GM21381 (cell line): Measurements from ENCODE around the gene TNFSF4.
A peak's percentile ranks its signal among the peaks of the same experiment; 100 is the strongest.
"Not testable (repeated sequence)": the region's sequence is repeated elsewhere in the genome, so short reads cannot be mapped to it uniquely, and the experiment has no call there.

Experiments used
- ATAC-seq: cut with Tn5 transposase; IDR thresholded peaks from one replicate; pipeline ENCODE4 v1.9.1; 2021; ENCODE audit warnings: mild to moderate bottlenecking, moderate library complexity; ENCODE audit not compliant: unreplicated experiment

Gene TNFSF4

GRCh38 chr1:173206816-173207568, at the start of gene TNFSF4:
TSS of gene TNFSF4 (minus strand) at chr1:173207331. CDS start at chr1:173207176, 155 bp downstream.
- ATAC-seq = no peak

DNA sequence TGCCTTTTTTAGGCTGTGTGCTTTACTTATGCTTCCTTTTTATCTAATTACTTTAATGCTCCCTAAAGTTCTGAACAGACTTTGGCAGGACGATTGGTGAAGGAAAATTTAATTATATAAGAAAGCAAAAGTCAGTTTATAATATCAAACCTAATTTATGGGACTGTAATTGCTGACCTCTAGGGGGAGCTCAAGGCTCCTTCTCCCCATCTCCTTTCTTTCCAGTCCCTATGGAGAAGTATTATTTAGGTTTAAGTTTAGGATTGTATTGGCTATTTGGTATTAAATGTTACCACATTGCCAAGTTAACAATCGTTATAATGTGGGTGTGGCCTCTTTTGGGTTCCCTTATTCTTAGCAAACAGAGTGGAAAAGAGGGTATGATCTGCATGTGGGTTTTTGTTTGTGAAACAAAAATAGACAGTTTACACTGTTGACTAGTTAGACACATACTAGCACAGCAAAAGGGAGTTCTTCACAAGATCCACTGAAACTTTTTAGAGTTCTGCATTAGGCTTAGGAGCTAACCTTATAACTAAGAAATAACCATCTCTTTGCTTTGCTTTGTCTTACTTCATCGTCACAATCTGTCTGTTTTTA, 48.2 kb upstream of the TNFSF4 start:
- no peak for ATAC-seq

DNA sequence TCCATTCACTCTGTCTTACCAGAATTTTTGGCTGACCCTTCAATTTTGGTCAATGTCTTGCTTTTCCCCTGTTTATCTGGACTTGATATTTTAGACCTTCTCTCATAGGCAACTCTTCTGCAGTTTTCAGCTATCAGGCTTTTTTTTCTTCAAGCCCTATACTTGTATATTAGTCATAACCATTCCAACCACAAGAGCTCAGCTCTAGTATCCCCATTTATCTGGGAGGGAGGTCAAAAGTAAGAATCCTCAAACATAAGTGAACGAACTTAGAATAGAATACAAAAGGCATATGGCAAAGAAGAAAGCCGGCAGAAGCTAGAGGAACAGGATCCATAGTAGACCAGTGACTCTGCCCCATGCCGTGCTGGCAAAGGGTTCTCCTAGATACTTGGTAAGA, 45.9 kb upstream of the TNFSF4 start:
- ATAC-seq = no peak

DNA sequence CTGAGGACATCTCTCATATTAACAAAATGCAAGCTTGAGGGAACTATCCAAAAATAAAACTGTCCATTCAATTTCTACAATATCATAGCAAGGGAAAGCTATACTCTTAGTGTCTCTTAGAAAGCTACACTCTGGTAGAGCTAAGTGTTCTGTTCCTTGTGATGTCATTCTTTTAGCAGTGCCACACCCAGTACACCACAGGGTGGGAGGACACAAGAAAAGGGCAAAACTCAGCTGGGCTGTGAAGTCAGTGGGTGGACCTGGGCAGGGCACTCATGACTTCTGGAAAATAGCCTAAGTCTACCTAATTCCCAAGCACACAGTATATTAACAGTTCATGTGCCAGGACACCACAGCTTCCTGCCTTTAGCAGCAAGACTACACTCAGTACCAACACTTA, 42.2 kb upstream of the TNFSF4 start:
- no peak for ATAC-seq

DNA sequence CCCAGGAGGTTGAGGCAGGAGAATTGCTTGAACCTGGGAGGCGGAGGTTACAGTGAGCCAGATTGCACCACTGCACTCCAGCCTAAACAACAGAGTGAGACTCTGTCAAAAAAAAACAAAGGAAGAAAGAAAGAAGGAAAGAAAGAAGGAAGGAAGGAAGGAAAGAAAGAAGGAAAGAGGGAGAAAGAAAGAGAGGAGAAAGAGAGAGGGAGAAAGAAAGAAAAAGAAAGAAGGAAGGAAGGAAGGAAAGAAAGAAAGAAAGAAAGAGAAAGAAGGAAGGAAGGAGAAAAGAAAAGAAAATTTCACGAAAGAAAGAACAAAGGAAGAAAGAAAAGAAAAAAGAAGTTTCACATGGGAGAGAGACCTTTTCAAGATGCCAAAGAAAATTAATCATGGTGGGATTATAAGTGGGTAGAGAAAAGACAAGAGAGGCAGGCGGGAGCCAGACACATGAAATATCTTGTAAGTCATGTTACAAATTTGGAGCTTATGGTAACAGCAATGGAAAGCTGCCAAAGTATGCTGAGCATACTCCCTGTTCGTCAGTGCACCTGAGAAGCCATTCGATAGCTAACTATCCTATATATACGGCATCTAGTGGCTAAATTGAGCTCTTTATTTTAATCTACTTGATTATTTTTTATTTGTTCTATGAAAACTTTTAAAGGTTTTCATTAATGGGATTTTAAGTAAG, 41.3 kb upstream of the TNFSF4 start:
- ATAC-seq = no peak

GRCh38 chr1:173245892-173246291, 38.8 kb upstream of the TNFSF4 start:
- ATAC-seq = no peak

- ATAC-seq = no peak
These were observed 36.2 kb upstream of the TNFSF4 start for GRCh38 chr1:173243300-173243699.

DNA sequence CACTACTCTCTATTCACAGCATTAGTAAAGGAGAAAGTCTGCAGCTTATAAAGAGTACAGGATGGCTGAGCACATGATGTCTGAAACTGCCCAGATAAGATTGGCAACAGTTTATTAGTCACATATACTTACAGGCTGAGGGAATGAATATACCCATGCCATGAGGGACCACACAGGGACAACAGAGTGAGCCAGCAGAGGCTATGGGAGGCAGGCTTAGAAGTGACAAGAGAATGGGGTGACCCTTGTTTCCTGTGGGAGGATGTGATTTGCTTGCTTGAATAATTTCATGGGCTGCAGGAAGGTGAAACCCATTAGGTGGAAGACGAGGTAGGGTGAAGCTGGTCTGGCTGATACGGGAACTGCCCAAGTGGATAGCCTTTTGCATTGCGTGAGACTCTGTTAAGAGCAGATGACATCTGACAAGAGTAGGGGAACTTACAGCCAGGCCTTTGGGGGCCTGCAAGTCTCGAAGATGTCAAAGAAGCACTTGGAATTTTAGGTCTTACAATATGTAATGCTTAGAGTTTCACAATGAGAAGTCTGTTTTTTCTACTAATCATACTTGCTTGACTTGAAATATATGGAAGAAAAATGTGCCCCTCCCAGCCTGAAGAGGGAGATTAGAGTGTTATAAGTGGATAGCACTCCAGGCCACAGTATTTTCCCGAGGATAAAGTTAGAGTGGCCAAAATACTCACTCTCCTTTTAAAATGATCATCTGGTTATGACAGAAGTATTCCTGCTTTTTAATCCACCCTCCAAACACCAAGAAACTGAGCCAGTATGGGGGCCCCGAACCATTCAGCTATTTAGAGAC, 34.6 kb upstream of the TNFSF4 start:
- ATAC-seq = no peak

GRCh38 chr1:173240609-173241008, 33.5 kb upstream of the TNFSF4 start:
- ATAC-seq = no peak

DNA sequence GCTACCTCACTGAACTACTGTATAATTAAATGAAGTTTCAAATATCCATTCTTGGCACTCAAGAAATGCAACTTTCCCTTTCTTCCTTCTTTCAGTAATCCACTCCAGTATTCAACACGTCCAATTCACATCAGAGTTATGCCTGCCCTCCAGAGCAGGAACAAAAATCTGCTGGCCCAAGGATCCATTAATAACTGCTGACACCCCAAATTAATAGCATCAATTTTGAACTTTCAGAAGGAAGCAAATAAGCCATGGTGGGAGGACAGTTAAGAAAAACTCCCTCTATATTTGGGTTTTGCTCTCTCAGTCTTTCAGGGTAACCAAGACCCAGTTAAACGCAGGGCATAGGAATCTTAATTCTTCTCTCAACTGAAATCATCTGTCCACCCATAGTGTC, 31.9 kb upstream of the TNFSF4 start:
- ATAC-seq = no peak

DNA sequence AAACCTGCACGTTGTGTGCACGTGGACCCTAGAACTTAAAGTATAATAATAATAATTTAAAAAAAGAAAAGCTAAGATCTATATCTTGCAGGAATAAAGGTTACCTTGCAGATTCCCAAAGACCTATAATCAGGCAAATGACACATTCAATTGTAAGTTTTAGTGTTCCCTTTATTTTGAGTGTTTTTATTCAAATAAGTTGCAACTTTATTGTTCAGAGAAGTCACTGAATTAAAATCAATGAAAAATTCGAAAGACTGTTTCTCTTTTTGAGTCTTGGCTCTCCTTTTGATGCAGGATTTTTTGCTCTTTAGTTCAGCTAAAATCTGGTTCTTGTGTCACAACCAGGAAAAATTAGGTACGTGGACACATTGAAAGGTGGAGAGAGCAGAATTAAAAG, 27.8 kb upstream of the TNFSF4 start:
- no peak for ATAC-seq

- ATAC-seq = not testable (repeated sequence)
These were observed 27.3 kb upstream of the TNFSF4 start for GRCh38 chr1:173234434-173234833.

GRCh38 chr1:173229031-173229430, 21.9 kb upstream of the TNFSF4 start:
- not testable (repeated sequence) for ATAC-seq

GRCh38 chr1:173224949-173225348, 17.8 kb upstream of the TNFSF4 start:
- ATAC-seq = peak; percentile 50

DNA sequence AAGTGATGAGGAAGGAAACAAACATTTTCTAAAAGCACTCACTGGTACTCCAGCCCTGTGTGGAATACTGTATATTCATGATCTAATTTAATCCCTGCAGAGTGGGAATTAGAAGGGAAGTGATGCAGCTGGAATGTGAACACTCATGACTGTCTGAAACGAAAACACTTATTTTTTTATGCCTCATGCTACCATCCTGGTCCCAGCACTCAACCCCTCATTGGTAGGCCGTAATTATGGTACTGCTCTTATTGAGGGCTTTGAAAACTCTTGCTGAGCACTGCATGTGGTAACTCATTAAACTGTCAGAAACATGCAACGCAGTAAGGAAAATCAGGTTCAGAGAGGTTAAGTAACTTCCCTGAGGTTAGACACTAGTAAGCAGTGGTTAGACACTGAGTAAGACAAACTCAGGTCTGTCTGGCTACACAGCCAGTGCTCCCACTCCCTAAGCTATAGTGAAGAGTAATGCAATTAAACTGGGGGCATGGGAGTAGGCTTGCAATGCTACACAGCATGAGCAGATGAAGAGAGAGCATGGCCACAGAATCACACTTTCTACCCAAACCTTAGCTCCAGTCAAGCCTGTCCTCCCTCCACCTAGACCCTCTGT, 17.3 kb upstream of the TNFSF4 start:
- ATAC-seq = peak; percentile 24

- ATAC-seq = no peak
These were observed 15.9 kb upstream of the TNFSF4 start for GRCh38 chr1:173223031-173223380.

GRCh38 chr1:173222149-173223030, 15.3 kb upstream of the TNFSF4 start:
- no peak for ATAC-seq

GRCh38 chr1:173220157-173220556, 13.0 kb upstream of the TNFSF4 start:
- ATAC-seq = no peak

GRCh38 chr1:173213665-173214064, 6.5 kb upstream of the TNFSF4 start:
- no peak for ATAC-seq

- peak; percentile 82 for ATAC-seq
These were observed 5.9 kb upstream of the TNFSF4 start for GRCh38 chr1:173212952-173213491.
